Dendritic cell treated with granulocyte-macrophage colony-stimulating factor and Interleukin-4, amounts not matched to agents 40 ng/mL and 50 ng/mL, for 4 days (primary cell): Measurements from ENCODE around the gene SPSB4.

Experiments used
- H3K27ac Mint-ChIP-seq: one replicate; pipeline ENCODE4 v1.8.0; 2022; ENCODE audit warnings: mild to moderate bottlenecking, mixed read lengths
- H3K27me3 Mint-ChIP-seq: one replicate; pipeline ENCODE4 v1.8.0; 2022; ENCODE audit warnings: mild to moderate bottlenecking, mixed read lengths
- H3K36me3 Mint-ChIP-seq: one replicate; pipeline ENCODE4 v1.8.0; 2022; ENCODE audit warnings: low read depth, mixed read lengths
- H3K4me1 Mint-ChIP-seq: one replicate; pipeline ENCODE4 v1.8.0; 2022; ENCODE audit warnings: low read depth, mixed read lengths
- H3K4me3 Mint-ChIP-seq: one replicate; pipeline ENCODE4 v1.8.0; 2022; ENCODE audit warnings: mild to moderate bottlenecking, moderate library complexity, mixed read lengths
- H3K9me3 Mint-ChIP-seq: one replicate; pipeline ENCODE4 v1.8.0; 2022; ENCODE audit warnings: mixed read lengths
- intact Hi-C: fragments of 100-400 bp; cut with micrococcal nuclease; formaldehyde crosslinking; loops from one replicate; pipeline ENCODE4 v1.15.0; 2022

SPSB4 gene

DNA sequence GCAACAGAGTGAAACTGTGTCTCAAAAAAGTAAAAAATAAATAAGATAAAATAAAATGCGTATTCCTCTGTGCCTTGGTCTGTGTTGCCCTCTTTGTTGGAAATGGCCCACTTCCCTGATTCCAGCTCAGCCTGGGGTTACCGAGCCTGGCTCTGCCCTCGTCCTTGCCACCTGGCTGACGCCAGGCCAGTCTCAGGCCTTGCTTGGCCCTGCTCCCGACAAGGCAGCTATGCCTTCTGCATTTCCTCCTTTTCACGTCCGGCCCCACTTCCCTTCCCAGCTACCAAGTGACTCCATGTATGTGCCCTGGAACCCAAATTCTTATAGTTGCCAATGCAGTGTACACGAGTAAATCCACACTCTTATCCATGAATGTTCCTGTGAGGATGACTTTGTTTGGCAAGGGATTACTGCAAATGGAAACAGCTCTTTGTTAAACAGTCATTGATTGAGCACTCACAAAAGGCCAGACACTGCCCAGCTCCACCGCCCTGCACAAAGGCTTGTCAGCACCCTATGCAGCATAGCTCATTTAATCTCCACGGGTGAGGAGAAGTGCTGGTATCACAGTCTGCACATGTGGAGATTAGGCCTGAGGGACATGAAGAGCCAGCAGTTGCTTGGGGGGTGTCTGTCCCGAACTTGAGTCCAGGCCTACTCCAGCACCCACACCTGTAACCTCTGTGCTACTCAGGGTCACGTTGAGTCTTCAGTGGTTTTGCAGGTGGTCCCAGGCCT, 25.1 kb downstream of the SPSB4 start:
- intact Hi-C loops, result no loop called here
- Mint-ChIP-seq H3K27me3 (peaks cover 5% of the 10 kb centered on the region), H3K4me3 (no peak overlapping the region), H3K9me3 (no peaks in the 10 kb centered on the region), H3K27ac (peak overlapping the region; percentile 74), H3K36me3 (no peaks in the 10 kb centered on the region), H3K4me1 (peaks cover 20% of the 10 kb centered on the region)

DNA sequence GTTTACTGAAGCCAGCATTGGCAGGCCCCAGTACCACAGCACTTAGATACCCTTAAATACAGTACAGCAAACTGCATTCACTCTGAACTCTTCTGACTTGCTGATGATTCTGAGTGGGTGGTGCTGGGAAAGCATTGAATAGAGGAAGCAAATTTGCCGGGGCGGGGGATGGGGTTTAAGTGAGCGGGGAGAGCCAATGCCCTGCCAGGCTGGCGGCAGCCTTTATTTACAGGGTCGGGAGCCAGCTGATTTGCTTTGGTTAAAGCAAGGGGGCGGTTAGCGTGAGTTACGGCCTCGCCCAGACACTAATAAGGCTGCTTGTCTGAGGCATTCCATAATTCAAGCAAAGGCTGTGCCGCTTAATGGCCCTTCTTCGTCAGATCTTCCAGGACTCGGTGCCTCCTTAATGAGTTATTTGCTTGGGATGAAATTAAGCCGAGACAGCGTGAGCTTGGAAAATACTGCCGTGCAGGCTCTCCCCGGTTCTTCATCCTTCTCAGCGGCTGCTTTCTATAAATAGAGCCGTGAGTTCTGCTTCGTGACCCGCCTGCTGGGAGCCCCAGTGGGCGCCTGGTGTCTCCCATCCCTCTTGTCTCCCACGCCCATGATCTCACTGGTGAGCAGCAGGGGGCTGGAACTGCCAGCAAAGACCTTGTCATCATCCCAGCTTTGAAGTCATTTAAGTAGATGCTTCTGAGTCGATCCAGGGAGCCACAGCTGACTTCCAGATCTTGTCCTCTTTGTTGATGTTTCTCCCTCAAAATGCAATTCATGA, 25.8 kb downstream of the SPSB4 start:
- H3K9me3 Mint-ChIP-seq, result no peaks in the 10 kb centered on the region
- peaks cover 5% of the 10 kb centered on the region for H3K27me3 Mint-ChIP-seq
- peak overlapping the region; percentile 74 for H3K27ac Mint-ChIP-seq
- H3K36me3 Mint-ChIP-seq, result no peaks in the 10 kb centered on the region
- H3K4me1 Mint-ChIP-seq, result peaks cover 20% of the 10 kb centered on the region
- intact Hi-C loops, result no loop called here
- peak overlapping the region; percentile 67 for H3K4me3 Mint-ChIP-seq

DNA sequence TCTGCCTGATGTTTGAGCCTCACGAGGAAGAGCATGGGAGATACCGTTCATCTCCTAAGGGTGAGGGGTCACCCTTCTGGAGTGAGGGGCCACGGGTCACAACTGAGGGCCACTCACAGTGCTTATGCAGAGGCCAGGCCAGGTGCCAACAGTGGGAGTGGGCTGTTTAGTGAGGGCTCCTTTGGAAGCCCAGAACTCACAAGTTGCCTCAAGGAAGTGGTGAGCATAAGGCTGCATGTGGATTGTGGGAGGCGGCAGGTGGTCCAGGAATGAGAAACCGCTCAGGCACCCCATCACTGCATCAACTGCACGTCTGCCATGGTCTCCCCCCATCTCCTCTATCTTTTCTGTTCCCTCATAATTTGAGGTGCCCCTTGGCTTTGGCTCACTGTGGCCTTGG, 26.5 kb downstream of the SPSB4 start:
- Mint-ChIP-seq H3K9me3 (no peaks in the 10 kb centered on the region), H3K36me3 (no peaks in the 10 kb centered on the region), H3K4me1 (peaks cover 20% of the 10 kb centered on the region), H3K27me3 (peaks cover 5% of the 10 kb centered on the region), H3K4me3 (peak overlapping the region; percentile 67), H3K27ac (peak overlapping the region; percentile 74)
- intact Hi-C loops, result no loop called here

DNA sequence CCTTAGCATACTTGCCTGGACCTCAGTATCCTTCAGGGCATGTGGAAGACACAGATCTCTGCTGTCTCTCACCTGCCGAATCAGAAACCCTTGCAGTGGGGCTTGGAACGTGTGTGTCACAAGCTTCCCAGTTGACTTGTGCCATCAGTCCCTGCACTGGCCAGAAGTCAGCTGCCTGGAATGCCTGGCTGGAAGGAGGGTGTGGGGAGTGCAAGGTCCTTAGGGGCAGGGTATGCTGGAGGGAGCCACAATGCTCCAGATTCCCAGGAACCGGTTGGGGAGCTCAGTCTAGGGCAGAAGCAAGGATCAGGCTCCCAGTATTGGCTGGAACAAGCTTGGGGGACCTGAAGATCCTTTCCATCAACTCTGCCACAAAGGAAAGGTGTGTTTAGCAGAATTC, 27.1 kb downstream of the SPSB4 start:
- intact Hi-C loops, result no loop called here
- Mint-ChIP-seq H3K27me3 (peaks cover 5% of the 10 kb centered on the region), H3K9me3 (no peaks in the 10 kb centered on the region), H3K36me3 (no peaks in the 10 kb centered on the region), H3K27ac (no peak overlapping the region), H3K4me1 (peaks cover 20% of the 10 kb centered on the region), H3K4me3 (no peak overlapping the region)

DNA sequence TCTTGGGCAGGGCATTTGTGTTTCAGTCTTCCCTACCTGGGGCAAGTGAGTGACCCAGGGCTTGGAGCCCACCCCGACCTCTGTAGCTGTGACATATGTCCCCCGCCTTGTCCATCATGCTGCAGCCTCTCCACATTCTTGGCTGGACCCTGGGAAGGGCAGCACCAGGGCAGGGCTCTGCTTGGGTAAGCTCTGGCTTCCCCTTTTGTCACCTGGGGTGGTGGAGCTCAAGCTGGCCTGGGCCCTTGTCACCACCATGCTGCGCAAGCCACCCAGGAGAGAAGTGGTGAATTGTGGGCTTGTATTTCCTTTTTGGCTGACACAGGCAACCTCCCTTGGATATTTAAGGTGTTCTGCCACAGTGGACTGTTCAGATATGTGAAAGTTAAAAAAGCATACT, 29.3 kb downstream of the SPSB4 start:
- H3K4me3 Mint-ChIP-seq, result no peak overlapping the region
- peaks cover 5% of the 10 kb centered on the region for H3K27me3 Mint-ChIP-seq
- no peak overlapping the region for H3K27ac Mint-ChIP-seq
- intact Hi-C loops, result no loop called here
- H3K36me3 Mint-ChIP-seq, result no peaks in the 10 kb centered on the region
- H3K9me3 Mint-ChIP-seq, result no peaks in the 10 kb centered on the region
- H3K4me1 Mint-ChIP-seq, result peaks cover 20% of the 10 kb centered on the region

DNA sequence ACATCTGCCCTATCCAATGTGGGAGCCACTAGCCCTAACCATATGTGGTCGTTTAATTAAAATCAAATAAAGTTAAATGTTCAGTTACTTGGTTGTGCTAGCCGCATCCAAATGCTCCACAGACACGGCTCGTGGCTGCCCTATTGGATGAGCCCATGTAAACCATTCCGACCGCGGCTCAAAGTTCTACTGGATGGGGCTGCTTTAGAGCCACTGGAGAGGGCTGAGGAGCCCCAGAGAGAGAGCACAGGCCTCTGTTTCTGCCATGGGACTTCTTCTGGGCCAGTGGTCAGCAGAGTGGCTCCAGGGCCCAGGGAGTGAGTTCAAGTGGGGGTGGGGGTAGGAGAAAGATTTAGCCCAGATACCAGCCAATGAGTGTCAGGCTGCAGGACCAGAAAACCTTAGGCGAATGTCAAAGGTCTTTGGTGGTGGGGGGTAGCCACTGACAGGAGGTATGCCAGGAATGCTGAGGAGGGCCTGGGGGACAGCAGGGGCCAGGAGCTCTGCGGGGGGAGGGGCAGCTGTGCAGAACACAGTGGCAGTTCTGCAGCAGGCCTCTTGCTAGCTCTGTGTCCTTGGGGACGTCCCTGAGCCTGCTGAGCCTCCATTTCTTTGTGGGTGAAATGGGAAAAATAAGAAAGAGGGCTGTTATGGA, 30.1 kb downstream of the SPSB4 start:
- Mint-ChIP-seq H3K4me3 (no peak overlapping the region), H3K27ac (no peak overlapping the region), H3K27me3 (peaks cover 5% of the 10 kb centered on the region), H3K36me3 (no peaks in the 10 kb centered on the region), H3K9me3 (no peaks in the 10 kb centered on the region), H3K4me1 (peaks cover 15% of the 10 kb centered on the region)
- intact Hi-C loops, result no loop called here

DNA sequence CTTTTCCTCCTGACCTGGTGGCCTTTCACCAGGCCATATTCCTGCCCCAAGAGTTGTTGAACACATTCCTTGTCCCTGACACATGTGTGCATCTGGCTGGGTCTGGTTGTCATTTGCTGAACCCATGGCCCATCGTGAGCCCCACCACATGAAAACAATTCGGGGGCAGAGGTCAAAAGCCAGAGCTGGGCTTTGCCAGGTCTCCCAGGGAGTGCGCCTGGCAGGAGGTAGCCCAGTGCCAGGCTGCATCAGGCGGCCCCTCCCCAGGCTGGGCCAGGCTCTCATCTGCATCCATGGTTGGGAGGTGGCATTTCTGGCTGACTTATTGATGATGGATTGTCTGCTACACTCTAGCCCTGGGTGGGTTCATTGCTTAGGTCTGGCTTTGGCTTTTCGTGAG, 30.9 kb downstream of the SPSB4 start:
- Mint-ChIP-seq H3K27me3 (peaks cover 5% of the 10 kb centered on the region), H3K4me3 (no peak overlapping the region), H3K9me3 (no peaks in the 10 kb centered on the region), H3K4me1 (peaks cover 7% of the 10 kb centered on the region), H3K27ac (no peak overlapping the region), H3K36me3 (no peaks in the 10 kb centered on the region)
- intact Hi-C loops, result no loop called here

DNA sequence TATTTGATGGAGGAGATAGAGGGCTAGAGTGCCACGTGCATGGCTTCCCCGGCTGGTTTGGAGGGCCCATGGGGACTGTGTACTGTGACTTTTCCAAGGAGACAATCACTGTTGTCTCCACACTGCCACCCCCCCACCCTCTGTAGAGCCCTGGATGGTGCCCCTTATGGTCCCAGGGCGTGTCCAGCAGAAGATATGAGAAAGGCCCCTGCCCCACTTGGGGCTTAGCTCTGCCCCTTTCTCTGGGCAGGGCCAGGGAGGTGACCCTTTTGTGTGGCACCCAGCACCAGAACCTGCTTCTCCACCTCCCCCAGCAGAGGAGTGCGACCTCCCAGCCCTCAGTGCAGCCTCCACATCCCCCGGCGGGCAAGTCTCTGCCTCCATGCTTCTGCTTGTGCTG, 32.1 kb downstream of the SPSB4 start:
- H3K9me3 Mint-ChIP-seq, result no peaks in the 10 kb centered on the region
- H3K27ac Mint-ChIP-seq, result no peak overlapping the region
- H3K36me3 Mint-ChIP-seq, result no peaks in the 10 kb centered on the region
- intact Hi-C loops, result no loop called here
- no peak overlapping the region for H3K4me3 Mint-ChIP-seq
- peaks cover 4% of the 10 kb centered on the region for H3K27me3 Mint-ChIP-seq
- H3K4me1 Mint-ChIP-seq, result no peaks in the 10 kb centered on the region

DNA sequence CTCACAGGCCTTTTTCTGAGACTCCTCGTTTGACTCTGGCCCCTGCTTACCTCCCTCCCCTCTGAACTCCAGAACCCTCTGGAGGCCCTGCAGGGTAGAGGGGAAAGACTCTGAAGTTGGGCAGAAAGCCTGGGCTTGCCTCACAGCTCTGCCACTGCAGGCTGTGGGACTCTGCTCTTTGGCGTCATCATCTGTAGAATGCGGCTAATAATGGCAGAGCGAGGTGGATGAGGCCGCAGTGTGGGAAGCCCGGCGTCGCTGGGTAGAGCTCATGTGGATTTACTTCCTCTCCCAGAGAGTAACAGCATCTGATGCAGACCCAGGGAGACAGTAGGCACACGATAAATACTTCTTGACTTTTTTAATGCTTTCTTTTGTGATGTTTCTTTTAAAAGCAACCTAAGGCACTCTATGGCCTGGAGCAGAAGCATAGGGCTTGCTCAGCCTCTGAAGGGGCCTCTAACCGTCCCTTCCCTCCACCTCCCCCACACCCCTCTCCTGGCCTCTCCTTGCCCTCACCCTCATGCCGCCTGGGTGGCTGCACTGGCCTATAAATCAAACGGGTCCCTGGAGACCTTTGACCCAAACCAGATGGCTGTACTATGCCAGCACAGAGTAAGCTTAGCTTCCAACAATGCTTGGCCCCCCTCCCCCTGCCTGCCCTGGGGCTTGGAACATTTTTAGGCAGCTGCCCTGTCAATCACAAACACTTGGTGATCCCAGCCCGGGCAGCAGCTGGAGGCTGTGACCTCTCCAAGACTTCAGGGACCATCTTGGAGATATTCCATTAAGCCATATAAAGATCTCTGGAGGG, 32.9 kb downstream of the SPSB4 start:
- H3K27me3 Mint-ChIP-seq, result no peaks in the 10 kb centered on the region
- H3K9me3 Mint-ChIP-seq, result no peaks in the 10 kb centered on the region
- intact Hi-C loops, result no loop called here
- no peaks in the 10 kb centered on the region for H3K4me1 Mint-ChIP-seq
- no peak overlapping the region for H3K27ac Mint-ChIP-seq
- H3K36me3 Mint-ChIP-seq, result no peaks in the 10 kb centered on the region
- H3K4me3 Mint-ChIP-seq, result no peak overlapping the region

DNA sequence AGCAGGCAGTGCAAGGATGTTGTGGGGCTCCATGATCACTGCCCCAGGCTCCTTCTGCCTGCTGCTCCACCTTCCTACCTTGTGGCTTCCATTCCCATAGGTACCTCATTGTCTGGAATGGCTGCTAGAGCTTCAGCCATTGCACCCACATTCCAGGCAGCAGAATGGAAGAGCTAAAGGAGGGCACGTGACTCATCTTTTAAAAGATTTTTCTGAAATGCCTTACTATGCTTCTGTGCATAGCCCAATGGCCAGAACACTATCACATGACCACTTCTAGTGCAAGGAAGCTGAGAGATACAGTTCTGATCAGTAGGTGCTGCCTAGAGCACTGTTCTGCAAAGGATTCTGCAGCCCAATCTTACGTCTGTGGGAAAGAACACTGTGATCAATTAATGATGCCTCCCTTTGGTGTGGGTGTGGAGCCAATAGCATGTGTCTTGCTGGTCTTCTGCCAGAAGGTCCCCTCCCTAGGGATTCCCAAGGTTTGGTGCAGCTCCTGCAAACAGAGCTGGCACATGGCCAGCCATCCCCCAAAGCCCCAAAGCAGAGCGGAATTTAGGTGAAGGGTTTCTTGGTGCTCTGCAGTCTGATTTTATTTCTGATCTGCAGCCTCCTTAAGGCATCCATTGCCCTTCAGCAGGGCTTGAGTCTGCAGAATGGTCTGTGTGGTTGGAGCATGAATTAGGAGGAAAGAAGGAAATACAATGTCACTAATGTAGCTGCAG, 34.4 kb downstream of the SPSB4 start:
- H3K27ac Mint-ChIP-seq, result no peak overlapping the region
- H3K9me3 Mint-ChIP-seq, result no peaks in the 10 kb centered on the region
- no peak overlapping the region for H3K4me3 Mint-ChIP-seq
- no peaks in the 10 kb centered on the region for H3K36me3 Mint-ChIP-seq
- H3K27me3 Mint-ChIP-seq, result no peaks in the 10 kb centered on the region
- no peaks in the 10 kb centered on the region for H3K4me1 Mint-ChIP-seq
- intact Hi-C loops, result no loop called here

DNA sequence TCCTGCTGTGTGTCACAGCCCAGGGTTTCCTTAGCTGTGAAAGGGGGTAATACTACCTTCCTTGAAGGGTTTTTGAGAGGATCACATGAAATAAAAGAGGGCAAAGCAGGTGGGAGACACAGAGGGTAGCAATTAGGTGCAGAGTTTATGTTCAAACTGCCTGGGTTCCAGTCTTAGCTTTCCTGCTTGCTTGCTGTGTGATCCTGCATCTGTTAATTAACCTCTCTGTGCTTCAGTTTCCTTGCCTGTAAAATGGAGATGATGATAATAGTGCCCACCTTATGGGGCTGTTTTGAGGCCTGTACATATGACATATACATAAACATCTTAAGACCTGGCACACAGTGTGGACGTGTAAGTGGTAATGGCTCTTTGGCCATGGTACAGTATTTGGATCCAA, 35.0 kb downstream of the SPSB4 start:
- intact Hi-C loops, result no loop called here
- H3K27me3 Mint-ChIP-seq, result no peaks in the 10 kb centered on the region
- H3K27ac Mint-ChIP-seq, result no peak overlapping the region
- no peaks in the 10 kb centered on the region for H3K36me3 Mint-ChIP-seq
- no peak overlapping the region for H3K4me3 Mint-ChIP-seq
- no peaks in the 10 kb centered on the region for H3K9me3 Mint-ChIP-seq
- H3K4me1 Mint-ChIP-seq, result no peaks in the 10 kb centered on the region

DNA sequence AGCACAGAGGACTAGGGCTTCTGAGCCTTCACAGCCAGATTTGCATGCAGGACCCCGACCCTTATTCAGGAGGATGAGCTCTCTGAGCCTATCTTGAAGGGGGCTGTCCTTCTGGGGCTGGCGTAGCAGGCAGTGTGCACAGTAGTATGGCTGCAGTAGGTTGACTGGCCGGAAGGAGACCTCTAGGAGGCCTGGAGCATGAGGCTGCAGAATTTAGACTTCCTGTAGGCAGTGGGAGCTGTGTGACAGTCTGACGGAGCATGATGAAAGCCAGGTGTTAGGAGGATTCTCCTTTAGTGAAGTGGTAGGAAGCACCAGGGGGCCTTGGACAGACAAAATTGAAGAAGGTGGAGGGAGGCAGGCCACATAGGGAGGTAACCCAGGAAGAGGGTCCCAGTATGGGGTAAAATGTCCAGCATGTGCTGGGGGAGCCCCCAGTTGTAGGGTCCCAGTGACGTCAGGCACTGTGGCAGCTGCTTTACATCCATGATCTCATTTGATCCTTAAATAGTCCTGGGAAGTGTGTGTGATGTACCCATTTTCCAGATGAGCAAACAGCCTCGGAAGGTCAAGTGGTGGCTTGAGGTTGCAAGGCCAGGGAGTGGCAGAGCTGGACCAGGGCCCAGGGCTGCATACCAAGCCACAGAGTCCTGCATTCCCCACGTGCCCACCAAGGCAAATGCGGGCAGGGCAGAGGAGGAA, 36.1 kb downstream of the SPSB4 start:
- Mint-ChIP-seq H3K27me3 (no peaks in the 10 kb centered on the region), H3K27ac (no peak overlapping the region), H3K9me3 (no peaks in the 10 kb centered on the region), H3K36me3 (no peaks in the 10 kb centered on the region), H3K4me3 (no peak overlapping the region), H3K4me1 (no peaks in the 10 kb centered on the region)
- intact Hi-C loops, result no loop called here

DNA sequence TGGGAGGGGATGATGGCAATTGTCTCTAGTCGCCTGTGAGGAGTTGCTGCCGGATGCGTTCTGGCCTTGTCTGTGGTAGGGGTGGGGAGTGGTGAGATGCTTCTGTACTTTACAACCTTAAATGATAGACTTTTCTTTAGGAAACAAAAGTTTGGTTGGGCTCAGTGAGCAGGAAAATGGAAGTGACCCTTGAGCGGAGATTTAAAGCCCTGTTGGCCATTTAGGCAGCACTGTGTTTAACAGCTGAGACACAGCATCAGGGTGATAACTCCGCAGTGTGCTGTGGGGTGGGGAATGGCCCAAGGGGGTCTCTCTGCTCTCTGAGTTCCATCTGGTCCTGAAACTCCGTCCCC, 36.6 kb downstream of the SPSB4 start:
- Mint-ChIP-seq H3K9me3 (no peaks in the 10 kb centered on the region), H3K27me3 (no peaks in the 10 kb centered on the region), H3K4me1 (no peaks in the 10 kb centered on the region), H3K36me3 (no peaks in the 10 kb centered on the region), H3K4me3 (no peak overlapping the region), H3K27ac (no peak overlapping the region)
- intact Hi-C loops, result no loop called here
